Hindlimb muscle (tissue), 1 donor: Measurements from ENCODE around the gene QTRT2. TPM values are rescaled to one million over a fixed set of nuclear protein-coding genes. Genes with fewer than 3 reads are reported as not detected.

Source experiments
- DNase-seq: peaks from one replicate; pipeline ENCODE4 v3.0.0-alpha.2; 2013
- polyA plus RNA-seq: library from polyadenylated mRNA; unstranded; fragments of 120-200 nt; gene quantifications from one replicate; pipeline ENCODE4 v1.2.1, GENCODE V29; 2013; ENCODE audit not compliant: insufficient read length

Gene QTRT2
- polyA plus RNA-seq, 1 donor = 14.9 TPM

- DNase-seq = no peak
Observed at GRCh38 chr3:114079761-114080160, 23.2 kb downstream of the QTRT2 start.

- DNase-seq = no peak
Observed at GRCh38 chr3:114080201-114080600, 23.7 kb downstream of the QTRT2 start.

- no peak for DNase-seq
Observed at GRCh38 chr3:114081037-114081436, 24.5 kb downstream of the QTRT2 start.

- no peak for DNase-seq
Observed at GRCh38 chr3:114083112-114083511, 26.6 kb downstream of the QTRT2 start.

GRCh38 chr3:114086356-114086755, 29.8 kb downstream of the QTRT2 start:
- no peak for DNase-seq

GRCh38 chr3:114089675-114090074, 33.1 kb downstream of the QTRT2 start:
- DNase-seq = no peak

- DNase-seq = no peak
Observed at GRCh38 chr3:114092151-114093015, 35.8 kb downstream of the QTRT2 start.

- DNase-seq = no peak
Observed at GRCh38 chr3:114093016-114093380, 36.5 kb downstream of the QTRT2 start.

GRCh38 chr3:114093596-114093995, 37.1 kb downstream of the QTRT2 start:
- DNase-seq = peak; percentile 25

GRCh38 chr3:114095796-114096195, 39.3 kb downstream of the QTRT2 start:
- no peak for DNase-seq

GRCh38 chr3:114101101-114101500, 44.6 kb downstream of the QTRT2 start:
- DNase-seq = no peak

- no peak for DNase-seq
Observed at GRCh38 chr3:114103181-114103580, 46.6 kb downstream of the QTRT2 start.

- no peak for DNase-seq
Observed at GRCh38 chr3:114103858-114104257, 47.3 kb downstream of the QTRT2 start.

GRCh38 chr3:114104414-114104813, 47.9 kb downstream of the QTRT2 start:
- DNase-seq = no peak

- DNase-seq = no peak
Observed at GRCh38 chr3:114108137-114108536, 51.6 kb downstream of the QTRT2 start.

- DNase-seq = no peak
Observed at GRCh38 chr3:114110439-114110838, 53.9 kb downstream of the QTRT2 start.

- no peak for DNase-seq
Observed at GRCh38 chr3:114111060-114111770, 54.7 kb downstream of the QTRT2 start.

- no peak for DNase-seq
Observed at GRCh38 chr3:114112696-114113095, 56.2 kb downstream of the QTRT2 start.

GRCh38 chr3:114114719-114115118, 58.2 kb downstream of the QTRT2 start:
- DNase-seq = no peak

GRCh38 chr3:114115143-114115542, 58.6 kb downstream of the QTRT2 start:
- DNase-seq = no peak

- no peak for DNase-seq
Observed at GRCh38 chr3:114119776-114120175, 63.2 kb downstream of the QTRT2 start.

- DNase-seq = no peak
Observed at GRCh38 chr3:114120211-114120610, 63.7 kb downstream of the QTRT2 start.

GRCh38 chr3:114122027-114122709, 65.6 kb downstream of the QTRT2 start:
- DNase-seq = no peak
